Measurements from ENCODE around the gene ARHGEF17.

Gene ARHGEF17

DNA sequence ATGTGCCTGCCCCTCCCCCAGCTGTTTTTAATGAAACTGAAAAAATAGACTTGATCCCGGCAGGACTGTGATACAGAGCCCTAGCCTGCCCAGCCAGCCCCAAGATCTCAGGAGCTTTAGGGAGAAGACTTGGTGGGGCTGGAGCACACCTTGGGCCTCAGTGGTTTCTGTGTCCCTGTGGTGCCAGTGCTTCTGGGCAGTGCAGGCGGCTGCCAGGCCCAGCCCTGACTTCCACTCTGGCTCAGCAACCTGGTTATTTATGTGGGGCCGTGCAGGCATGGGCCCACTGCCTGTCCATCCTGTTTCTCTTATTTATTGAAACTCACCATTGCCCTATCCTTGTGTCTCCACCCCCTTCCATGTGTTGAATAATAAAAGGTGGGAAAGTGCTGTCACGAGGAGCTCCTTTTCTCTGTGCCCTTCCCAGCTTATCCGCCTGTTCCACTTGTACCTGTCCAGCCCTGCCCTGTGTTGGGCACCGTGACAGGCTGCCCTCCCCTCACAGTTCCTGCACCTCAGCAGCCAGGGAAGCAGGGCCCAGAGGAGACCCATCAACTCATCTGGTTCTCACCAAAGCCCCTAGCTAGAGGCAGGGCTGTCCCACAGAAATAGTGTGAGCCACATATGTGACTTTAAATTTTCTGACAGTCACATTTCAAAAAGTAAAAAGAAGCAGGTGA, 88.3 kb downstream of the ARHGEF17 start:
- DNase-seq, result no peak

GRCh38 chr11:73396985-73397384, 88.9 kb downstream of the ARHGEF17 start:
- no peak for DNase-seq

DNA sequence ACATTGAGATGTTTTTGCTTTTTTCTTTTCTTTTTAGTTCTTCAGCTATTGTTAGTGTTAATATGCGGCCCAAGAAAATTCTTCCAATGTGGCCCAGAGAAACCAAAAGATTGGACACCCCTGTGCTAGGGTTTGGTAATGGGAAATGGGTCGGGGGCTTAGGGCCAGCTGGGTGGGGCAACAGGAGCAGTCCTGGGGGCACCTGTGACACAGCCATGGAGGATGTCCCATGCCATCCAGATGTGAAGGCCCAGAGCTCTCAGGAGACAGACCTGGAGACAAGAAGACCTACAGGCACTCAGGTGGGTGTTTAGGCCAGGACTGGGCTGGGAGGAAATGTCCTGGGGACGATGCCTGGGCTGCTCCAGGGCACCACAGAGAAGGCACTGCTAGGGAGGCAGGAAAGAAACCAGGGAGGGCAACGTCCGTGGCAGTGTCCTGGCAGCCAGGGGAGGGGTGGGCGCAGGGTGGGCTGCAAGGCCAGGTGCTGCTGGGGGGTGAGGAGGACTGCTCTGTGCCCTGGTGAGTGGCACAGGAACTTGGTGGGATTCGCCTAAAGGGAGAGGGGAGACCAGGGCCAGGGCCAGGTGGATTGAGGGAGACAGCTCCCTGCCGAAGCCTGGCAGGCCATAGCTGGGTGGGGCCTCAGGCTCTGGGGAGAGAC, 89.5 kb downstream of the ARHGEF17 start:
- no peak for DNase-seq

- no peak for DNase-seq
Observed at GRCh38 chr11:73398132-73398526, 90.1 kb downstream of the ARHGEF17 start.

- DNase-seq, result no peak
Observed at GRCh38 chr11:73398721-73399120, 90.6 kb downstream of the ARHGEF17 start.

- DNase-seq, result no peak
Observed at GRCh38 chr11:73399159-73399590, 91.1 kb downstream of the ARHGEF17 start.

- DNase-seq, result no peak
Observed at GRCh38 chr11:73399636-73400035, 91.6 kb downstream of the ARHGEF17 start.

- no peak for DNase-seq
Observed at GRCh38 chr11:73400293-73400692, 92.2 kb downstream of the ARHGEF17 start.

DNA sequence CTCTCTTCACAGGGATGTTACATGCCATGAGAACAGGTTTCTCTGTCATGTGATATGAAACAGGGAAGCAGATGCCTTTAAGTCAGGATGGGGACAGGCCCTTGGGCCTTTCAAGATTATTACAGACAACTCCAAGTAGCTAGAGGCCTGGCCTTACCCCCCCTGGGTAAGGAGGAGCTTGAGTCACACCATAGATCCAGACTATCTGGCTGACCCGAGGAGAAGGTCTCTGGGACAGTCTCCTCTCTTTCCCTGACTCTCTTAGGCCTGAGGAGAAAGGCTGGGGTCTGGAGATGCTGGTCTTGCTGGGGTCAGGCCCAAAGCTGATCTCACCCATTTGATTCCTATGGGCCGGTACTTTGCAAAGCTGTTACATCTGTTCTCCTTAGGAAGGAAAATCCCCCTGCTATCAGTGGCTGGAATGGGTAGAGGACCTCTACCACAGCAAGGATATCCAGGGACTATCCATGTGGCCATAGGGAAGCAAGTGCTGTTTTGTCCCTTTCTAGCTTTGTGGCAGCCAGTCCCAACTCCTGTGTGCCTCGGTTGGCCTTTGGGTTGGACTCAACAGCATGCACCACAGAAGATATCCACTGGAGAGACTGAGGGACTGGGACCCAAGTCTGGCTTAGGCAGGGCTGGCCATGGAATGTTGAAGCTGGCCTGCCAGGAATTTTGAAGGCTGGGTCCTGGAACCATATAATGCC, 93.3 kb downstream of the ARHGEF17 start:
- DNase-seq, result no peak

DNA sequence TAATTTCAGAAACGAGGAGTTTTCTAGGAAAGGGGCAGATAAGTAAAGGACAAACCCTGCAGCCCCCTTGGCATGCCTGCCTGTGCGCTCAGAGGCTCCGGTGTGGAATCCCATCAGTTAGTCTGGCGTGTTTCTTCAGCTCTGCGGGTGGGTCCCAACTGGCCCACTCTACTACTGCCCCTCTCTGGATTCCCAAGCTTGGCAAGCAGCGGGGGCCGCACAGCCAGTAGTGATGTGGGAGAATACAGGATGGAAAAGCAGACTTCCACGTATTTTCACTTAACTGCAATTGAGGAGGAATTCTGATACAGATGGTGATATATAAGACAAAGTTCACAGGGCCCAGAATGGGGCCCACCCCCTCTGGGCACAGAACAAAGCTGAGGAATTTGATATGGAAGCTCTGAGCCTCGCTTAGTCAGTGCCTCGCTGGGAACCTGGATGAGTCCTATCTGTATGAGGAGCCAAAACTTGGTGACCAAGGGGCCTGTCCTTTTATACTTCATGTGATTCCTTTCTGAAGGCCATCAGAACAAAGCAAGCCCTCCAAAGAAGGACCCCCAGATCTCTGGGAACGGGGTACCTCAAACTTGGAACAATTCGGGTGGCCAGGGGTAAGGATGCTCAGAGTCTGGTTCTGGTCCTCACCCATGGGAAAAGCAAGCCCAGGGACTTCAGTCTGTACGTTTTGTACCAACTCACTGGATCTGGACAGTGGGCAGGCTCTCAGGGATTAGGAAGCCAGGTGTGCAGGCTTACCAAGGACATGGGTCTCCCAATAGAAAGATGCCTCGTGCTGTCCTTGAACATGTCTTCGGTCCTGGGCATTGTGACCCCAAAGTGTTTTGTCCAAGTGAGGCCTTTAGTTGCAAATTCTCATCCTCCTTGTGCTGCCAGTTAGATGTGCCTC, 94.1 kb downstream of the ARHGEF17 start:
- DNase-seq, result no peak

- no peak for DNase-seq
Observed at GRCh38 chr11:73402834-73403185, 94.7 kb downstream of the ARHGEF17 start.

DNA sequence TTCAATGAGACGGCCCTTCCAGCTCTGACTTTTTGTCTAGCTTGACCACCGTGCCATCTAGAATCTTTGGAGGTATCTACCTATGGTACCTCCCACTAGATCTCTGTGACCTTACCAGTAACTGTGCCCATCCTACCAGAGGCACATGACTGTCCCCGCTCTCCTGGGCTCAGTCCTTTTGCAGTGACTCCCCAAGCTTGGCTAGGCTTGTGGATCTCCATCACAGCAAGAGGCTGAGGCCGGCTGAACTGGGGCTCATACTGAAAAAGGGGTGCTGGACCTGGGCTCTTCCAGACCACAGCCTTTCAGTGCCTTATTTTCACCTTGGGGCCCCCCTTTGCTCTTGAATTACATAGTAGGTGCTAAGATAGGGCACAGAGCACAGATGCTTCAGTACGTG, 95.5 kb downstream of the ARHGEF17 start:
- DNase-seq, result no peak

DNA sequence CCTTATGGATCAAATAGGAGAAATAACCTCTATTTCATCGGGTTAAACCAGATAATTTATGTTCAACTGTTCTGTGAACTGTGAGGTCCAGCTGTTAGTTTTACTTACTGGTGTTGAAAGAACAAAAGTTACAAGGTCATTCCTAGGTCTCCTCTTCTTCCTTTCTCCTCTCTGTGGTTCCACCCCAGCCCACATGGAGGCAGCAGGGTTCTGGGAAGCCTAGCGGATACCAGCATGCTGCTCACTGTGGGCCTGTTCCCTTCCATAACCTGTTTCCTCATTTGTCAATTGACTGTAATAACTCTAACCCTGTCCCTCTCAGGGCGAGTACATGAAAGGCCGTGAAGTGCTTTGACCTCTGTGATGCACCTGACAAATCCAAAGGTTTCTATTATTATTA, 96.0 kb downstream of the ARHGEF17 start:
- no peak for DNase-seq

DNA sequence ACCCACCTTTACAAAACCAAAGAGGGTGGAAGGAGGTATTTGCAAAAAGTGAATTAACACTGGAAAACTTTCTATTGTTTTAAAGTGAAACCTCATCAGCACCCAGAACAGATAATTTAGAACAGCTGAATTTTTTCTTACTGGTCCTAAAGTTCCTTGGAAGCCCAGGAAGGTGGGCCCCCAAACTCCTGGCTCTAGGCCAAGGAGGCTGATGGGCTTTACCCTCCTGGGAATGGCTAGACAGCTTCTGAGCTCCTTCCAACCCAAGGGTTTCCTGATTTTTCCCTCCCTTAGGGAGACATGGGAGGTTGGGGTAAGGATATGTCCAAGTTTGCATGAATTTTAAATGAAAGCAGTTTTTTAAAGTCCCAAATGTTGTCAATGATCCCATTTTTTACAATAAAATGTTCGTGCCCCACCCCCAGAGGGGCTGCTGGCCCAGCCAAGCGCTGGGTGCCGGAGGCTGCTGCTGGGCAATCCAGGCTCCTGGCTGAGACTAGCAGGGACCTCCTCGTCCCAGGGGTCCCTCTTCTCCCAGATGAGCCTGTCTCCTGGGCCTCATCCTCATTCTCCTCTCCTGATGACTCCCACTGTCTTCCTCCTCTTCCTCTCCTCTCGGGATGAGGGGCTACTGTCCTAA, 96.5 kb downstream of the ARHGEF17 start:
- DNase-seq, result no peak

DNA sequence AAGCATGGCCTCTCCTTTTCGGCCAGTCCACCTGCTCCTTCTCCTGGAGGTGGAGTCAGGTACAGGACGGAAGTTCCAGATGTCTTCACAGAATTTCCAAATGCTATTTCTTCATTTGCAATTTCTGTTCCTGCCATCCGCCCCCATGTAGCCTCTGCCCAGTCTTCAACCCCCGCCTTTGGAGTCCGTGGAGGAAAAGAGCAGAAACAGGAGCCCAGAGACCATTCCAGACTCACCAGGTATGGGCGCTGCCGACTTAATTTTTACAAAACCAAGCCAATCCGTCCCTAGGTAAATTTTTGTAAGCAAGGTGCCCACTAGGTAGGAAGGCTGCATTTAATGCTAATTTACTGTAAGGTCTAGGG, 97.1 kb downstream of the ARHGEF17 start:
- no peak for DNase-seq

DNA sequence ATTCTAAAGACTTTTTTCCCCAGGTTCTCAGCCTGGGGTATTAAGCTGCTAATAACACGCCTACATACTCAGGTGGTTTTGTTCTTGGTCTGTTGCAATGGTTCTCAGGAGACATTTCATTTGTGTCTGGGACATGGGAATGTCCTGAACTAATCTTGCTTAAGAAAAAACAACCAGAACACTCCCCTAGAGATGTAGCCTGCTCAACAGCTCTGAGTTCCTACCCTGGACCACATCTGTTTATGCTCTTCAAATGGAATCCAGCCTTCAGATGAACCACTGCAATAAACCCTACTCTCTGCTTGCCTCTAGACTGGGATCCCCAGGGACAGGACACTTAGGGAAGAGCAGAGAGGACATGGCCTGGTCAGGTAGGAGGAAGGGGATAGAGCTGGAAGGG, 98.1 kb downstream of the ARHGEF17 start:
- DNase-seq, result no peak

DNA sequence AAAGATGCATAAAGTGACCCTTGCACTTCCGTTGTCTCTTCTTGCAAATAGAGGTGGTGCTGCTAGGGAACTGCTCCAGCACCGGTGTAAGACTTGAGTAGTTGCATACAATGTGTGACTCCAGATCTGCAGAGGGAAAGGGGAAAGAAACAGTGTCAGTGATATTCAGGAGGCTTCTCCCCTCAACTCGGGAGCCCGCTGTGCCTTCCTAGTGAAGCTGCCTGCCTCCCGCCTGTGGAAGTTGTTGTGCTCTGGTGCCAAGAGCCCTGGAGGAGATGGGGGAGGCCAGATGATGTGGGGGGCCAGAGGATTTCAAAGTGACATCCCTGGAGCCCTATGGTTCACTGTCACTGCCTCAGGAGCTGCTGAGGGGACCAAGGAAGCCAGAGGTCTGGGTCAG, 98.5 kb downstream of the ARHGEF17 start:
- DNase-seq, result no peak

GRCh38 chr11:73409431-73409830, 101.4 kb downstream of the ARHGEF17 start:
- no peak for DNase-seq

GRCh38 chr11:73410627-73411026, 102.6 kb downstream of the ARHGEF17 start:
- DNase-seq, result no peak

- no peak for DNase-seq
Observed at GRCh38 chr11:73411031-73411430, 103.0 kb downstream of the ARHGEF17 start.

DNA sequence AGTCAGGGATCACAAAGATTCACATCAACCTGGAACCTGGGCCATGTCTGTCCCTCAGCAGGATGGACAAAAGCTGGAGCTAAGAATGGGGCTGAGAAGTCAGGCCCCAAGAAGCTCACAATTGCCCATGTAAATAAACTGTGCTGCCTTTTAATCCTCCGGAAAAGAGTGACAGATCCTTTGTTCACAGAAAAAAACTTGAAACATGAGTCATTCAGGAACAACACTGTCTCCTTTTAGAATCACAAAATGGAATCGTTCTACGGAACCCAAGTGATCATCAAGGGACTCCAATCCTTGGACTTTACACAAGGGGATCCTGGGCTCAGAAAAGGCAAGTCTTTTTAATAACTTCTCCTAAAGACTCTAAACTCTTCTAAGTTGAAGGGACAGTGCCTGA, 104.2 kb downstream of the ARHGEF17 start:
- DNase-seq, result no peak

DNA sequence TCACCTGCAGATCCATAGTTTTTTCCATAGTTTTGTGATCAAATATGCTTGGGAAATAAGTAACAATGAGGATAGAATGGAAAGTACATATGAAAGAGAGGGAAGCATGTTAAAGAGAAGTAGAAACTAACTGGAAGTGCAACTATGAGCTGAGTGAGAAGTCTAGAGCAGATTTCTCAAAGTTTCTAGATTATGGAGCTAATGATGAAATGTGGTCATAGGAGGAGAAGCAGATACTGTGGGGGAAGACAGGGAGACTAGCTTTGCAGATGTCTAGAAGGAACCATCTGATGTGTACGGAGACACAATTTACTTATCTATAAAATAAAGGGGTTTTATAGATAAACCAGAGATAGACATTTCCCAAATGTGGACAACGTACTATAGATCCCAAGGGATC, 105.2 kb downstream of the ARHGEF17 start:
- no peak for DNase-seq
